GM20000 (cell line): ENCODE results near the gene NEK9.
A peak's percentile ranks its signal among the peaks of the same experiment; 100 is the strongest.
"Not testable (repeated sequence)": the region's sequence is repeated elsewhere in the genome, so short reads cannot be mapped to it uniquely, and the experiment has no call there.

ENCODE experiments used
- DNase-seq: peaks from one replicate; pipeline ENCODE4 v3.0.0; 2012; ENCODE audit warnings: low spot score
- CTCF ChIP-seq: IDR thresholded peaks from 2 replicates; pipeline ENCODE4 v1.5.1; 2012; ENCODE audit warnings: mild to moderate bottlenecking, control low read depth; ENCODE audit errors: extremely low read depth, missing control alignments

Gene NEK9

DNA sequence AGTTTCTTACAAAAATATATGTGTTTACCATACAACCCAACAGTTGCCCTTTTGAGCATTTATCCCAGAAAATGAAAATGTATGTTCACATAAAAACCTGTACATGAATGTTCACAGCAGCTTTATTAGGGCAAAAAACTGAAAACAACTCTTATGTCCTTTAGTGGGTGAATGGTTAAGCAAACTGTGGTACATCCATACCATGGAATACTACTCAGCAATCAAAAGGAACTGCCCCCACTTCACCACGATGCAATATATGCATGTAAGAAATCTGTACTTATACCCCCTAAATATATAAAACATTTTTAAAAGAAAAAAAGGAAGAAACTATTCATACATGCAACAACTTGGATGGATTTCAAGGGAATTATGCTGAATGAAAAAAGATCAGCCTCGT lies 6.7 kb upstream of the NEK9 start:
- TF ChIP-seq CTCF: no peak

GRCh38 chr14:75132382-75133086 lies 5.7 kb upstream of the NEK9 start:
- peak; percentile 59 for TF ChIP-seq CTCF
- DNase-seq: peak; percentile 46

More for the DNA sequence above, 6.7 kb upstream of the NEK9 start:
- no peak for DNase-seq

DNA sequence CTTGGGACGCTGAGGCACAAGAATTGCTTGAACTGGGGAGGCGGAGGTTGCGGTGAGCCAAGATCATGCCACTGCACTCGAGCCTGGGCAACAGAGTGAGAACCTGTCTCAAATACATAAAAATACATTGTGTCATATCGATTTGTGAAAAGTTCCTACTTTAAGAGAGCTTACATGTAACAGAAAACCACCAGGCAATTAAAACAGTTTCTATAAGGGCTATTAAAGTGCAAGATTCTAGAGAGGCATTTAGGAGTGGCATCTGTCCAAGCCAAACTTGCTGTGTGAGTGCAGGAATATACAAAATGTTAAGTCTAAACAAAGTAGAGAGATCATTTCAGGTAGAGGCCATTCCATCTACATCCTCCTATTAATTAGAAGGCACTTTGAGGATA lies 1.7 kb upstream of the NEK9 start:
- TF ChIP-seq CTCF: no peak
- no peak for DNase-seq

DNA sequence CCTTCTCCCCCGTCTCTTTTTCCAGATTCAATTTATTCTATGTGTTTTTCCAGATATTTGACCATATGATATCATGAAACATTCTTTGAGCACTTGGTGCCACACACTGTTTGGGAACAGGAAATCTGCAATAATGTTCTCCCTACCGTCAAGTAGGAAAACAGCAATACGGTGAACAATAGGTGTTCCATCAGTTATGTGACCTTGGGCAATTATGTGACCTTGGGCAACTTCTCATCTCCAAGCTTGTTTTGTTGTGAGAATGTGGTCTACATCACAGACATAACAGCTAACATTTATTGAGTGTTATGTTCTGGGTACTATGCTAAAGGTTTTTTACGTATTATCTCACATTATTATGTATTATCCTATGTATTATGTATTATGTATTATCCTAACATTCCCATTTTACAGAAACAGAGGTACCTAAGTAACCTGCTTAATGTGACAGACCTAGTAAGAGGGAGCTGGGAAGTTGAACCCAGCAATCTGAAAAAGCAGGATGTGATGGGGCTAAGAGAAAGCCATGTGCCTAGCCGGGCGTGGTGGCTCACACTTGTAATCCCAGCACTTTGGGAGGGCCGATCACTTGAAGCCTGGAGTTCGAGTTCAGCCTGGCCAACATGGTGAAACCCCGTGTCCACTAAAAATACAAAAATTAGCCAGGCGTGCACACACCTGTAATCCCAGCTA lies 1.2 kb upstream of the NEK9 start:
- no peak for DNase-seq
- TF ChIP-seq CTCF: no peak

DNA sequence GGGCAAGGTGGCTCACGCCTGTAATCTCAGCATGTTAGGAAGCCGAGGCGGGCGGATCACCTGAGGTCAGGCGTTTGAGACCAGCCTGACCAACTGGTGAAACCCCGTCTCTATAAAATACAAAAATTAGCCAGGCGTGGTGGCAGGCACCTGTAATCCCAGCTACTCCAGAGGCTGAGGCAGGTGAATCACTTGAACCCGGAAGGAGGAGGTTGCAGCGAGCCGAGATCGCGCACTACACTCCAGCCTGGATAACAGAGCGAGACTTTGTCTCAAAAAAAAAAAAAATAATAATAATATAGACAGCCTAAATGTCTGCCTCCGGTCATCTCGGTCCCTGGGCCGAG lies 599 bp upstream of the NEK9 start:
- not testable (repeated sequence) for DNase-seq

DNA sequence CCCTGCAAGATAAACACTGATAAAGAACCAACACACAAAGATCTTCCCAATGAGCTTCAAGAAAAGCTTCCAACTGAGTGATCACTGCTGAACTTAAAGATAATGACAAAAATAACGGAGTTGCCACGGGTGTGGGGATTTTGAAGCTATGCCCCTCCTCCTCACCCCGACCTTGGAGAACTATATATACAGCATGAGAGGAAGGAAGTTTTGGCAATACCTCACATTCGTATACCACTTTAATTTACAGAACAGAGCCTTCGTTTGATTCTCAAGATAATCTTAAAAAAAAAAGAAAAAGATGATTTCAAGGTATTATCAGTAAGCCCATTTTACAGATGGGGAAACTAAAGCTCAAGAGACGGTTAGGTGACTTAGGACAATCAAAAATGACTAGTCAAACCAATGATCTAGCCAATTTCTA lies 715 bp downstream of the NEK9 start:
- peak; percentile 41 for DNase-seq

DNA sequence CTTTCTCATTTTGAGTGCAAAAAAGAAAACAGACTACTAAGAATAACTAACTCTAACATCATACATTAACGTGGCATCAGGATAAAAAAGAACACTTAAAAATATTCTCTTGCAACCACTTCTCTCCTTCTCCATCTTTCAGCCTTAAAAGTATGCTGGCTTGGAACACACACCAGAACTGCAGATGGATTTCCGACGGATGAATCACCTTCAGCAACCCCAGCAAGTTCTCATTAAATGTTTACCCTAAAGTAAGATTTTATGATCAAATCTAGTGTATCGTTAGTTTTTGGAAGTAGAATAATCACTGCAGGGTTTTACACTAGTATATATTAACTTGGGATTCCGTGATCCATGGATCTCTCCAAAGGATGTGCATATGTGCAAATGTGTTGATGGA lies 1.2 kb downstream of the NEK9 start:
- no peak for DNase-seq
- no peak for TF ChIP-seq CTCF

More for the DNA sequence above, 715 bp downstream of the NEK9 start:
- no peak for TF ChIP-seq CTCF

GRCh38 chr14:75123991-75124390 lies 2.9 kb downstream of the NEK9 start:
- DNase-seq: no peak
- TF ChIP-seq CTCF: no peak
